GM18502 (cell line): ENCODE data around the gene SMPD3.
"Not testable (repeated sequence)": the region's sequence is repeated elsewhere in the genome, so short reads cannot be mapped to it uniquely, and the experiment has no call there.

Source experiments
- ATAC-seq: cut with Tn5 transposase; IDR thresholded peaks from one replicate; pipeline ENCODE4 v1.9.1; 2021; ENCODE audit warnings: mild to moderate bottlenecking; ENCODE audit not compliant: unreplicated experiment, poor library complexity

Gene SMPD3

DNA sequence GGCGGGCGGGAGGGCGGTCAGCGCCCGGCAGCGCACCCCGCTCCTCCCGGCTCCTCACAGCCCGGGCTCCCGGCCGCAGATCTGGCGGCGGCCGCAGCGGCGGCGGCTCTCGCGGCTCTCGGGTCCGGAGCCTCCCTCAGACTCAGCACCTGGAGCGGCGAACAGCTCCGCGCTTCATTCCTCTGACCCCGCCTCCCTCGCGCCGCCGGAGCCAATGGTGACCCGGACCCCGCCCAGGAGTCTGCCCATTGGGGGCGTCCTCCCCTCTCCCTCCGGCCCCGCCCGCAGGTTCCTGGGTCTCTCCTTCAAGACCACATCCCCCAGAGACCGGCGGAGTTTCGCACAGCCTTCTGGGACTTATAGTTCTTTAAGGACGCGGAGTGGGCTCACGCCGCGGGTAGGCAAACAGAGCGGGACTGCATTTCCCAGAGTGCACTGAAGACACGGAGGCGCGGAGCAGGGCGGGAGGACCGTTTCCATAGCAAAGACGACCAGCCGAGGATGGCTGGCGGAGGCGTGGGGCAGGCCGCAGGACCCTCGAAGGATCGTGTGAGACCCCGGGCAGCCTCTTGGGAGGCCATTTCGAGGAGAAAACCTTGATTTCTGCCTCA is at the start of gene SMPD3:
SMPD3 (minus strand) TSS at position 149 of the 611 bp plus-strand sequence. CDS start 76,327 bp downstream, outside the sequence.
- peak; percentile 94 for ATAC-seq

DNA sequence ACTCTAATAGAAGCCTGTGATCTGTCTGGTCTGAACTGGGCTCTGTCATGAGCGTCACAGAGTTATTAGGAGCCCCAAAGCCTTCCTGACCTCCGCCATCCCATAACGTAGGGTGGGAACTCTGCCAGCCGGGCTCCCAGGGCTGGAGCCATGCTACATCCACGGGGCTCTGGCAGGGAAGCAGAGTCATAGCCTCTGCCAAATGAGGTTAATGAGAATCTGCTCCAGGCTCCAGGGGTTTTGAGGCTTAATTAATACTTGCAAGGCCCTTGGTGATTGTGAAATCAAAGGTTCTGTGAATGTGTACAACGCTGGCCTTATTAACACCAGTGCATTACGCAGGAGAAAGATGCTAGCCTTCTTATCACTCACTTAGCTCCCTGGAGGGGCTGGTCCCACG is 48.4 kb upstream of the SMPD3 start:
- ATAC-seq, result no peak

DNA sequence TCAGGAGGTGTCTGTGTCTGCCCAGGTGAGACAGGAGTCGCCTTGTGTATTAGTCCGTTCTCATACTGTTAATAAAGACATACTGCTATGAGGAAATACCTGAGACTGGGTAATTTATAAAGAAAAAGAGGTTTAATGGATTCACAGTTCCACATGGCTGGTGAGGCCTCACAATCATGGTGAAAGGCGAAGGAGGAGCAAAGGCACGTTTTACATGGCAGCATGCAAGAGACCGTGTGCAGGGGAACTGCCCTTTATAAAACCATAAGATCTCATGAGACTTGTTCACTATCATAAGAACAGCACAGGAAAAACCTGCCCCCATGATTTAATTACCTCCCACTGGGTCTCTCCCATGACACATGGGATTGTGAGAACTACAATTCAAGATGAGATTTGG is 46.0 kb upstream of the SMPD3 start:
- ATAC-seq, result not testable (repeated sequence)

DNA sequence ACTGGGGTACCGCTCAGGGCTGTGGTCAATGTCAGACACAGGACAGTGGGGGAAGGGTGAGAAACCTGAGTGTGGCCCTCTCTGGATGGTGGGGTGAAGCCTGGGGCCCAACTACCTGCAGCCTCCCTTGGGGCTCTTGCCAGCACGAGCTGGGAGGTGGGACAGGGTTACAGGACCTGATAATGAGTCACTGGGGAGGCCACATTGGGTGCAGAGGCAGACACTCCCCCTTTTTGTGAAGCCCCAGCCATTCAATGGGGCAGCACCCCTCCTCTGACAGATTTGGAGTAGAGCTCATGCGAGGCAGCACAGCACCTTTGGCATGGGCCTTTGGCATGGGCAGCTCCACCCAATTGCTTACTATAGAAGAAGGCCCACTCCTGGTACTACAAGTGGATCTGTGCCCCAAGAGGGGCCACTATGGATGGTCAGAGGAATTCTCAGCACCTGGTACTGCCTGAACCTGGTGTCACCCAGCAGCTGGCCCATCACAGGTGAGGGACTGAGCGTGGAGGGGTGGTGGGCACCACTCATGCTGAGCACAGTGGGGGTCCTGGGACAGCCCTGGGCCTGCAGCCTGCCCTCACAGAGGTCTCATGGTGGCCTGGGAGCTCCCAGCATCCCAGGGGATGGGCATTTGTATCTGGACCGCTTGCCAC is 45.2 kb upstream of the SMPD3 start:
- ATAC-seq, result no peak

DNA sequence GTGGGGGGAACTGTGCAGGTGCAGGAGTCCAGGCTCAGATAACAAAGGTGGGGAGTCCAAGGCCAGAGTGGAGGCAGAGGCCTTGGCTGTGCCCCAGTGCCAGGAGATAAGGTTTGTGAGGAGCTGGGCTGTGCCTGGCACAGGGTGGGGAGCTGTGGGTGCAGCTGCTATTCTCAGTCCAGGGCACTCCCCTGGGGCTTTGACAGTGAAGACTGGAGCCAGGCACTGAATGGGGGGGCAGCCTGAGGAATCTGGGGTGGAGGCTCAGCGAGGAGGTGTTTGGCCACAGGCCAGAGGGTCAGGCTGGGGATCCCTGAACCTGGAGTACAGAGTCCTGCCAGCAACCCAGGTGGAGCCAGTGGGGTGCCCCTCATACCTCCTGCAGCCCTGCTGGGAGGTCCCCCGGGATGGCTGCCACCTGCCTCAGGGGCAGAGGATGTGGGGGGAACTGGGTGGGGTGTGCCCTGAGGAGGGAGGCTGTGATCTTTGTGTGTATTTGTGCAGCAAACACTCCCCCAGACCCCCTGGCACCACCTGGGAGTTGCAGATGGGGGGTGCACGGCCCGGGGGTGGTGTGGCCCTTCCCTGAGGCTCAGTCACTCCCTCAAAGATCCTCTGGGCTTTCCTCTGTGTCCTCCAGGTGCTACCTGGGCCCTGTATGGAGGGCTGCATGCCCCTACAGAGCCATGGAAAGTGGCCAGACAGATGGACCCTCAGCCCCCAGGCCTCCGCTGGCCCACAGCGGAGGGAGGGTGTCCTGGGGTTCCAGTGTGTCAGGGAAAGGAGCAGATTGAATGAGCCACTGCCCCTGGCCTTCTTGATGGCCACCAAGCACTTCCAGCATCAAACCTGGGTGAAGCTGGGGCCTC is 44.5 kb upstream of the SMPD3 start:
- ATAC-seq, result no peak

DNA sequence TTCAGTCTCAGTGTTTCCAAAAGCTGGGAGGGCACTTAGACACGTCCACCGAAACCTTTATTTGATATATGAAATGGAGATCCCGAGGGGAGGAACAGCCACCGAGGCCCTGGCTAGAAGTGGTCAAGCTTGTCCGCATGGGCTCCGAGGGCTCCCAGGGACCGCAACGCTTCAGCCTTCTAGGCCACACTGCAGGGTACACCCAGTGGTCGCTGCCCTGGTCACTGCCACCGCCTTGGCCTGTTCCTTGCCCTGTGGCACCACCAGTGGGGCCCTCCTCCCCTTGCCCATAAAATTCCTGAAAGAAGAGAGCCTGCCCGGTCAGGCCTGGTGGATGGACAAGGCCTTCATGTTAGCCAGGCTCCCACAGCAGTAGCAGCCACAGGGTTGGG is 43.8 kb upstream of the SMPD3 start:
- ATAC-seq, result no peak

DNA sequence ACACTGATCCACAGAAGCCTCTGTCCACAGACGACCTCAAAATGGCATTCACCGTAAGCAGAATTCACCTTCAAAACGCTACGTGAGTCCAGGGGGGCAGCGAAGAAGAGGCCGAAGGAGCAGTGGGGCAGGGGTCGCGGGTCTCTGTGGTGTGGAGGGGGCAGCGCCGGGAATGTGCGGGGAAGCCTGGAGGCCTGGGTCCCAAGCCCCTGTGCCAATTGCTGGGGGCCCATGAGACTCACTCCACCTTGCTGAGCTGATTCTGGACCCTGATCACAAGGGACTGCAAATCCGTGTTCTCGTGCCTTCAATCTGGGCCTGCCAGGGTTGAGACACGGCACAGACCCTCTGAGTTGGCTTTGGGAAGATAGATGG is 43.3 kb upstream of the SMPD3 start:
- ATAC-seq, result no peak

DNA sequence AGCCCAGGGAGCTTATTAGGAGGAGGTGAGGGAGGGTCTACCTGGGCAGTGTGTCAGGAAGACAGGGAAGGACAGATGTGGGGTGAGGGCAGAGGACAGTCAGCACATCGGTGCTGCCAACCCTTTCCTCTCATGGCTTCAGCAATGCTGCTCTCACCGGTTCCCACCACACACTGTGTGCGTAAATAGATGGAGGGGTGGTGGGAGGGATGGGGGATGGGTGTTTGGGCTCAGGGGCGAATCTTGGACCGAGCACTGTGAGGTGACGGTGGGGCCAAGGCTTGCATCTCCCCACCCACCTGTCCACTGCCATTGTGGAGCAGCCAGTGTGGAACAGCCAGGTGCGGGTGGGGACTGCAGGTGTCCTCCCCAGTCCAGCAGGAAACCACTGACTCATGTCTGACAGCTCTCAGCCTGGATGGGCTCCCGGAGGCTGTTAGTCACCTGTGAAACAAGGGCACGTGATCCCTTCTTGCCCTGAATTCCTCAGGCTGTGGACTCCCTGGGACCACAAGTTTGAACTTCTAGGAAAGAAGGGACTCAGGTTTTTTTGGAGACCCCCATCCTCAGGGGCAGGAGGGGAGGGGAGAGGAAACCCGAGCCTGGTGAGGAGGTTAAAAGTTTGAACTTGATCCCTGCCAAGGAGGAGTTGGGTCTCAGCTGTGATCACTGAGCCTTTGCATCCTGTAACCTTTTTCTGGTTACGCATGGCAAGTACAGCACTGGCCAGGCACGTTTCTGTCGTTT is 42.7 kb upstream of the SMPD3 start:
- no peak for ATAC-seq

DNA sequence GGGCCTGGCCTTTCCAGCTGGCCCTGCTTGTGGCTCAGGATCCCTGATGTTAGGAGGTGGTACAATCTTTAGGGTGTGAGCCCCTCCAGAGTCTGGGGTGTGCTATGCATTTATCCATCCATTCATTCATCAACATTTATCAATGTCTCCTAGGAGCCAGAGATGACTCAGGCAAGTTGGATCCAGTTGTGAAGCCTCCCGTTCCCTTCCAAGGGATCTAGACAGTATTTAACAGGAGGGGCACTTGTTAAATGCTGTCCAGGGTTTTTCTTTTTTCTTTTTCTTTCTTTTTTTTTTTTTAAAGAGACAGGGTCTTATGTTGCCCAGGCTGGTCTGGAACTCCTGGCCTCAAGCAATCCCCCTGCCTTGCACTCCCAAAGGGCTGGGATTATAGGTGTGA is 42.0 kb upstream of the SMPD3 start:
- ATAC-seq, result no peak

DNA sequence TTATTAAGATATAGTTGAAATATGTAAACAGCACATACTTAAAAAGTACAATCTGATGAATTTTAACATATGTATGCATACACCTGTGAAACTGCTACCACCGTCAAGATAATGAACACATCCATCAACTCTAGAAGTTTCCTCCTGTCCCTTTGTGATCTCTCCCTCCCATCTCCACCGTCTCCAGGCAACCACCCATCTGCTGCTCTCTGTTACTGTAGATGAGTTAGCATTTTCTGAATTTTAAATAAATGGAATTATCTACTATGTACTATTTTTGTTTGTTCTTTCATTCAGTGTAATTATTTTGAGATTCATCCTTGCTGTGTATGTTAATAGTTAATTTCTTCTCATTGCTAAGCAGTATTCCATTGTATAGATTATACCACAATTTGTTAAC is 40.2 kb upstream of the SMPD3 start:
- ATAC-seq, result no peak

DNA sequence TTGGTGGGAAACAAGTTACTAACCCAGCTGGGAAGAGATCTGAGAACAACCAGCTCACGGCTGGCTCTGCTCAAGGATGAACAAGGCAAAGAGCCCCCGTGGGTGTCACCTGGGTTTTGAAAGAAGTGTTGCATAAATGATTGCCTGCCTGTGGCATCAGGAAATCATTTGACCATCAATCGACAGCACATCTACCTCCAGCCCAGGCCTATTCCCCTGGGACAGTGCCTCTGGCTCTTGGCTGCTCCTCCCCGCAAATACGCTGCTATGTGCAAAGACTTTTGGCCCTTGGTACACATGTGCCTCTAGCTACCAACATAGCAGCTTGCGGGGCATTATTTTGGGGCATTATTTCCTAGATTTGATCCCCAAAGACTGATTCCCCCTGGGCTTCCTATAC is 39.4 kb upstream of the SMPD3 start:
- no peak for ATAC-seq

DNA sequence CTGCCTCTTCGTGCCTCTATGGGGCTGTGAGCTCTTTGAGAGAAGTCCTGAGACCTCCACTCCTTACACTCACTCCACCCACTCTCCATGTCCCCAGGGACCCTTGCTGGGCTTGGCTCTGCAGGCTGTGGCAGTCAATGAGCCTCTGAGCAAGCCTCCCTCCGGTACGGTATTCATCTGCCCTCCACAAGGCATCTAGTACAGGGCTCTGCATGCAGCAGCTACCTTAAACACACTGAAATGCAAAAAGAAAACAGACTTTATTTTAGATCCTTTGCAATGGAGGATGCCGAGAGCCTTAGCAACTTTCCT is 38.9 kb upstream of the SMPD3 start:
- ATAC-seq, result no peak

DNA sequence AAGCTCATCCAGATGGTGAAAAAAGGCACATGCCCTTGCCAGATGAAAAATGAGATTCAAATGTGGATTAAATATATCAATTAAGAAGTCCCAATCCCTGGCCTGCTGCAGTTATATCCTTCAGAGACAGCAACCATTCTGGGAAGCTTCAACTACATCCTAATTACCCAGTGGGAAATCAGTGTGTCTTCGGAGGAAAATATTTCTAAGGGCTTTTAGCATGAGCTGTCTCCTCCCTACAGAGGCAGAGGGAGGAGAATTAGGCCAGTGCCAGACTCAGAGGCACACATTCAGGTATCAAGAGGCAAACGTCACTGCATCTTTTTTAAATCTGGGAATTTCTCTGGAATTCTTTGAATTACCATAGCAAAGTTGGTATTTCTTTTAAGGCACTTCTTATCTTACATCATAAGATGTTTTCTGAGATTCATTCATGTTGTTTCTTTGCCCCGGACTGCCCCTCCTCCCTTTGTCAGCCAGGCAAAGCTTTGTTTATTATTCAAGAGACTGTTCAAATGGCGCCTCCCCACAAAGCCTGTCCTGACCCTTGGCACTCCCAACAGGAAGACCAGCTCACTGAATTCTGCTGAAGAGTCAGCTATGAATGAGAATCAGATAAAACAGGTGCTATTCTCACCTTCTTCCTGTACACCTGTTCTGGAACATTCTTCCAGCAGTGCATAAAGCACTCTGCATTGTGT is 38.3 kb upstream of the SMPD3 start:
- no peak for ATAC-seq

DNA sequence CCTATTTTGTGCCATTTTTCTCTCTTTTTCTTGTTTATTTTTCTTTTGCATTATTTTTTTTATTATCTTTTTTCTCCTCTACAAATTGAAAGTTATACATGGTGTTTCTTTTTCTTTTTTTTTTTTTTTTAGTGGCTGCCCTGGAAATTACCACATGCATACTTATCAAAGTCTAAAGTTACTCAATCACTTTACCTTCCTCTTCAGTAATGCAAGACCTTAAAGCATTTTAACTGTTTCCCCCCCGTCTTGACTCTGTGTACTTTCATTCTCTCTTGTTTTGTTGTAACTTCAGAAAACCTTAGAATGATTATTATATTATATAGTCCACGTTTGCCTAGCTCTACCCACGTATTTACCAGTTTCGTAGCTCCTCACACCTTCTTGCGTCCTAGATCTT is 33.3 kb upstream of the SMPD3 start:
- ATAC-seq, result no peak

DNA sequence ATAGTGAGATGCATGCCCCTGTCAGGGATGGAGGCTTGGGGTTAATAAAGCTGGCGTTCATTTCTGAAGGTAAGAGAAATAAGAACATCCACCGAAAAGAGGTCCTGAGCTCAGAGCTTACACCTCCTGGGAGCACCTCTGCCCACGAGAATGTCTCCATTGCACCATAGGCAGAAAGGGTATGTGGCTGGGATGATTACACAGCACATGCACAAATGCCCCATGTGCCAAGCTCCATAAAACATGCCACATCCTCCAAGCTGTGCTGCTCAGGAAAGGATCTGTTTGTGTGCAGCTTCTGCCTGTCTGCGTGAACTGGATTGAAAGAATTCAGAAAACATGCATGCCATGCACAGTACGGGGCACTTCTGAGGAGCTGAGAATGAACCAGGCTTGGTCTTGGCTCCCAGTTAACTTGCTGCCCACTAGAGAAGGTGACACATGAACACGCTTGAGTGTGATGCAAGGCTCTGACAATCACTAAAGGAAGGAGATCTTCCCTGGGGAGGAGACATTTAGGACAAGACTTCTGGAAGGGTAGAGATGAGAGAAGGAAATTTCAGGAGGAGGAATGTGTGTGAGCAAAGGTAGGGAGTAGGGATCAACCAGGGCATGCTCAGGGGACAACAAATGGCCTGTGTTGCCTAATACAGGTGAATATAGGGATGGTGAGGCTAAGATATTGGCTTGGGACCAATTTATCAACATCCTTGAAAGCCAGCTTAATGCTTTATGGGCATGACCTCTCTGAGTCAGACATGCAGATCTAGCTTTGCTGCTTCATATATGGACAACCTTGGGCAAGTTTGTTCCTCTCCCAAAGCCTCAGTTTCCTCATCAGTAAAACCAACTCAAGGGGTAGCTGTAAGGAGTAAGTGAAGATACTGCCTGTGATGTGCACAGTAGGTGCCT is 32.0 kb upstream of the SMPD3 start:
- ATAC-seq, result no peak

DNA sequence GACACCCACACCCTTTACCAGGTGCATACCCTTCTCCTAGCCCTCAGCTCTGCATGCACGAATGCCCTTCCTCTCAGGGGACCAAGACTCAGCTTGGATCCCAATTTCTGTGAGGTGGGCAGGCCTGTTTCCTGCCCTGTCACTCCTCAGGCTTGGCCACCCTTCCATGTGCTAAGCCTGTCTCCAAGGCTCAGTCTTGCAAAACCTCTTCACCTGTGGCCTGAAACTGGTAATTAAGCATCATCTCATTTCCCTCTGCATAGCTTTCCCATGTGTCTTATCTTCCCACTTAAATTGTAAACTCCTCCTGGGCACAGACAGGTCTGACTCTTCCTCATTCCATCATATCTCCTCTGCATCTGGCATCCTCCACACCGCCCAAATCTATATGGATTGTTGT is 31.0 kb upstream of the SMPD3 start:
- no peak for ATAC-seq

DNA sequence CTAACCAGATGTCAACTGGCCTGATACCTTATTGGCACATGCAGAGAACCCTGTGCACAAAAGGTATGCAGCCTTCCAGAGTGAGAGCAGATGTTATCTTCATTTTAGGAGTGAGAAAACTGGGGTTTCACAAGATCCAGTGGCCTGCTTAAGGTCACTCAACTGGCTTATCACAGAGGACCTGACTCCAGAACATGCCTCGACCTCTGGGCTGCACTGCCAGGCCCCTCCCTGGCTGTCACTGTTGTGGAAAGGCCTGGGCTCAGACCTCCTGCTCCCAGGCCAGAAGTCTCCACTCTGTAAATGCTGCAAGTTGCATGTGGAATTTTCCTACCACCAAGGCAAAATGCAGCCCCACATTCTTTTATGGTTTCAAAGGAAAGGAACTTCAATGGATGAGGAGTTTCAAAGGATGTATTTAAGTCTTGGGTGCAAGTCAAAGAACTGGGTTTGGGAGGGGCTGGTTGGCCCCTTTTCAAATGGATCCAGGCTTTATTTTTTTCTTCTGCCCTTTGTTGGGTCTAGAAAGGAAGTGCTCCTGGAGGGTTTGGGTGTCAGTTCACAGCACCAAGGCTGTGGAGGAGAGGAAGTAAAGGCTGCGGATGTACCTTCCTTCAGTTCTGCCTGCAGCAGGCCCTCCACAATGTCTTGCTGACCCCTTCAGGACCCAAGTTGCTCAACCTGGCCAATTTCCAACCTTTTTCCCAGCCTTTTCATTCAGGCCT is 30.4 kb upstream of the SMPD3 start:
- no peak for ATAC-seq

DNA sequence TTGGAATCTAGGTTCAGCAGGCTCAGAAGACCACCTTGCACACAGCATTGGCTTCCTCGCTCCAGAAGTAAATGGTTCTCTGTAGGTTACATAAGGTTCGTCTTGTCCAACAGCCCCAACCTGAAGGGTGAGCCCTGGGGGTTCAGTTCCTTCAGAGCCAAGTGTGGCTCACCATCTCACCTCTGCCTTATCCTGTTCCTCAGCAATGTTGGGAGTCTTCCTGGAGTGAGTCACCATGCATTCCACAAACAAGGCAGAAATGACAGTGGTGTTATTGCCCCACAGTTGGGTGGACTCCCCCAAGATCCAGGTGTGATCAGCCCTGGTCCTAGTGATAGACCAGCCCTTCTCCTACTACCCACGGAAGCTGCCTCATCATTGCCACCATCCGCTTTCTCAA is 26.8 kb upstream of the SMPD3 start:
- no peak for ATAC-seq
